IMR-90 (cell line): Measurements from ENCODE around the gene ARPC5. TPM values are rescaled to one million over a fixed set of nuclear protein-coding genes. Genes with fewer than 3 reads are reported as not detected.

Experiments used
- ATAC-seq: fragments of 200-7000 bp; cut with Tn5 transposase; 2 replicates; pipeline ENCODE4 v1.9.1; 2020; ENCODE audit warnings: low read depth, mild to moderate bottlenecking, moderate library complexity
- BruUV-seq: library from RNA; stranded (reverse); fragments of 400-500 nt; replicated peaks from 2 replicates; lab custom pipeline; 2021; lab: Mats Ljungman, UMichigan
- CTCF ChIA-PET: fragments of 300-600 bp; formaldehyde crosslinking; extraction: SDS; loops from one replicate; lab custom pipeline; 2021; ENCODE audit warnings: antibody characterized with exemption; lab: Yijun Ruan, JAX
- POLR2A ChIA-PET: fragments of 300-600 bp; sonication (Branson Sonifier 250); formaldehyde crosslinking; loops from one replicate; lab custom pipeline; 2022; ENCODE audit warnings: antibody characterized with exemption; ENCODE audit not compliant: unreplicated experiment; lab: Charles Lee
- DNase-seq: peaks from one replicate; pipeline ENCODE4 v3.0.0; 2013
- H2AFZ ChIP-seq: replicated peaks from 2 replicates; pipeline ENCODE3; 2013; ENCODE audit warnings: low read length, mild to moderate bottlenecking; ENCODE audit not compliant: poor library complexity
- H2AK5ac ChIP-seq: 2 replicates; pipeline ENCODE4 v1.6.1; 2013; ENCODE audit warnings: low read depth, low read length, inconsistent platforms
- H2AK9ac ChIP-seq: replicated peaks from 2 replicates; pipeline ENCODE3; 2013; ENCODE audit warnings: mild to moderate bottlenecking, low read depth, low read length, moderate library complexity; ENCODE audit not compliant: poor library complexity
- H2BK120ac ChIP-seq: 2 replicates; pipeline ENCODE4 v1.6.1; 2013; ENCODE audit warnings: low read depth, low read length, inconsistent platforms
- H2BK15ac ChIP-seq: 3 replicates; pipeline ENCODE4 v1.6.1; 2013; ENCODE audit warnings: low read depth, low read length, inconsistent platforms
- H2BK20ac ChIP-seq: 2 replicates; pipeline ENCODE4 v1.6.1; 2013; ENCODE audit warnings: low read depth, mild to moderate bottlenecking, inconsistent platforms, low read length, moderate library complexity
- H2BK5ac ChIP-seq: 2 replicates; pipeline ENCODE4 v1.6.1; 2013; ENCODE audit warnings: mild to moderate bottlenecking, low read depth, low read length, inconsistent platforms; ENCODE audit not compliant: poor library complexity, severe bottlenecking
- H3K14ac ChIP-seq: replicated peaks from 2 replicates; pipeline ENCODE4 v1.6.1; 2013; ENCODE audit warnings: low read depth, low read length, inconsistent platforms
- H3K18ac ChIP-seq: 2 replicates; pipeline ENCODE4 v1.6.1; 2013; ENCODE audit warnings: low read depth, low read length, control low read depth
- H3K23ac ChIP-seq: 2 replicates; pipeline ENCODE4 v1.6.1; 2013; ENCODE audit warnings: low read depth, low read length, inconsistent platforms
- H3K27ac ChIP-seq: 2 replicates; pipeline ENCODE4 v1.5.1; 2013; ENCODE audit warnings: mild to moderate bottlenecking, control low read depth, low read length; ENCODE audit not compliant: insufficient read depth
- H3K27me3 ChIP-seq: 2 replicates; pipeline ENCODE4 v1.6.1; 2013; ENCODE audit warnings: low read length; ENCODE audit not compliant: control insufficient read depth, insufficient read depth
- H3K36me3 ChIP-seq: 2 replicates; pipeline ENCODE4 v1.6.1; 2013; ENCODE audit warnings: low read length, mixed read lengths; ENCODE audit not compliant: control insufficient read depth, insufficient read depth
- H3K4ac ChIP-seq: 2 replicates; pipeline ENCODE4 v1.6.1; 2013; ENCODE audit warnings: low read depth, low read length, inconsistent platforms
- H3K4me1 ChIP-seq: 2 replicates; pipeline ENCODE4 v1.6.1; 2013; ENCODE audit warnings: low read length, mixed read lengths; ENCODE audit not compliant: control insufficient read depth, insufficient read depth
- H3K4me2 ChIP-seq: 2 replicates; pipeline ENCODE4 v1.6.1; 2013; ENCODE audit warnings: low read depth, mild to moderate bottlenecking, control low read depth, low read length, moderate library complexity
- H3K4me3 ChIP-seq: 2 replicates; pipeline ENCODE4 v1.5.1; 2013; ENCODE audit warnings: low read depth, mild to moderate bottlenecking, control low read depth, low read length, moderate library complexity; ENCODE audit not compliant: insufficient read depth
- H3K56ac ChIP-seq: 2 replicates; pipeline ENCODE4 v1.6.1; 2013; ENCODE audit warnings: low read length, inconsistent platforms; ENCODE audit not compliant: insufficient read depth; ENCODE audit errors: extremely low read depth
- H3K79me1 ChIP-seq, 2 experiments: 2 replicates each; pipeline ENCODE4 v1.6.1; 2013; ENCODE audit warnings: low read length in 2 of 2, inconsistent platforms in 1 of 2, low read depth in 1 of 2
- H3K9ac ChIP-seq: 2 replicates; pipeline ENCODE4 v1.6.1; 2013; ENCODE audit warnings: low read depth, low read length, control low read depth
- H3K9me1 ChIP-seq: 2 replicates; pipeline ENCODE4 v1.6.1; 2013; ENCODE audit warnings: low read length, inconsistent platforms; ENCODE audit not compliant: insufficient read depth
- H3K9me3 ChIP-seq: 2 replicates; pipeline ENCODE4 v1.6.1; 2013; ENCODE audit warnings: low read length; ENCODE audit not compliant: control insufficient read depth, insufficient read depth
- H4K20me1 ChIP-seq: 2 replicates; pipeline ENCODE4 v1.6.1; 2013; ENCODE audit warnings: low read length, inconsistent platforms; ENCODE audit not compliant: insufficient read depth
- H4K5ac ChIP-seq: 2 replicates; pipeline ENCODE4 v1.6.1; 2013; ENCODE audit warnings: mild to moderate bottlenecking, low read depth, low read length, control low read depth
- H4K8ac ChIP-seq, 2 experiments: 2 replicates each; pipeline ENCODE4 v1.6.1; 2013; ENCODE audit warnings: low read depth in 2 of 2, low read length in 2 of 2, control low read depth in 1 of 2, inconsistent platforms in 1 of 2
- H4K91ac ChIP-seq: 2 replicates; pipeline ENCODE4 v1.6.1; 2013; ENCODE audit warnings: low read depth, low read length, inconsistent platforms; ENCODE audit not compliant: insufficient read depth
- MAFK ChIP-seq: IDR thresholded peaks from 2 replicates; pipeline ENCODE4 v1.6.1; 2012; ENCODE audit warnings: low read depth, low read length, improper control_type of control experiment
- MXI1 ChIP-seq: IDR thresholded peaks from 2 replicates; pipeline ENCODE4 v1.6.1; 2012; ENCODE audit warnings: low read depth, mild to moderate bottlenecking, low read length, moderate library complexity, borderline replicate concordance
- POLR2A ChIP-seq: IDR thresholded peaks from 2 replicates; pipeline ENCODE4 v1.6.1; 2012; ENCODE audit warnings: mild to moderate bottlenecking, low read depth, low read length
- RAD21 ChIP-seq: IDR thresholded peaks from 2 replicates; pipeline ENCODE4 v1.6.1; 2012; ENCODE audit warnings: low read length, improper control_type of control experiment
- RCOR1 ChIP-seq: IDR thresholded peaks from 2 replicates; pipeline ENCODE4 v1.6.1; 2012; ENCODE audit warnings: mild to moderate bottlenecking, low read length, improper control_type of control experiment; ENCODE audit not compliant: insufficient replicate concordance
- WGBS, 2 experiments: methylation state at CpG; one replicate each; pipeline versions ENCODE4 v1.1.5 to v1.1.7; 2013; ENCODE audit warnings: missing lambda C conversion rate in 2 of 2; ENCODE audit not compliant: insufficient read length in 1 of 2; ENCODE audit errors: extremely low coverage in 2 of 2; 5-methylcytosine and 5-hydroxymethylcytosine counted together
- dilution Hi-C: fragments of 300-500 bp; cut with HindIII; formaldehyde crosslinking; loops from one replicate; pipeline ENCODE4 v1.14.3; 2018; ENCODE audit warnings: low sequenced_read_pairs; ENCODE audit not compliant: unreplicated experiment
- in situ Hi-C: fragments of 300-500 bp; cut with MboI; formaldehyde crosslinking; loops from 3 replicates; pipeline ENCODE4 v1.14.3; 2019; ENCODE audit warnings: low sequenced_read_pairs, inconsistent platforms, mixed read lengths
- intact Hi-C: fragments of 100-400 bp; cut with micrococcal nuclease; formaldehyde crosslinking; loops from 2 replicates; pipeline ENCODE4 v1.10.0; 2022
- polyA plus RNA-seq, 3 experiments: library from polyadenylated mRNA; depleted of rRNA; stranded (reverse); fragments of >200 nt; gene quantifications; 2 replicates each; pipeline ENCODE4 v1.2.3, GENCODE V29; 2012; ENCODE audit warnings: low replicate concordance in 1 of 3
- total RNA-seq: library from RNA; depleted of rRNA; stranded (reverse); fragments of >200 nt; gene quantifications from 2 replicates; pipeline ENCODE4 v1.2.3, GENCODE V29; 2012

The ARPC5 gene
- total and polyA plus RNA-seq, 2 of the 4 experiments (the other 2 are of a cell fraction), result 132 to 212 TPM

DNA sequence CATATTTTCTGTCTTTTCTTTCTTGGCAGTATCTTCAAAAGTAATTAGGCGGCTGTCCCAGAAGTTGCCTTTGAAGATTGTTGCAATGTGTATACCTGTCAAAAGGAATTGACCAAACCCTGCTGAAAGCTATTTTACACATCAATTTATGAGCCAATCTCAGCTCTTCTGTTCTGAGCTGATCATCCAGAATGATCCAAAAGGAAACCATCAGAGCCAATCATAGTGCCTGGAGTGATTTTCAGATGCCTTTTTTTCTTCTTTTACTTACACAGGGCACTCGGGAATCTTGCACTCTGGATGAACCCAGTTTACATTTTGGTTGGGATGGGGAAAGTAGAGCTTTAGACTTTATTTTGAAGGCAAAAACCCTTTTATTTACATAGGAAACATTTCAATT is 39.3 kb upstream of the ARPC5 start:
- Histone ChIP-seq H2BK5ac (no peak overlapping the region), H3K4me3 (no peak overlapping the region), H2AK9ac (no peak overlapping the region), H2AK5ac (no peak overlapping the region), H3K9me1 (no peaks in the 10 kb centered on the region), H4K91ac (no peak overlapping the region), H3K4ac (no peak overlapping the region), H2BK20ac (no peak overlapping the region), H3K9me3 (no peaks in the 10 kb centered on the region), H2AFZ (no peak overlapping the region), H3K14ac (no peak overlapping the region), H3K36me3 (no peaks in the 10 kb centered on the region), H3K56ac (no peak overlapping the region), H3K18ac (no peak overlapping the region), H3K23ac (no peak overlapping the region), H3K27me3 (no peaks in the 10 kb centered on the region), H3K9ac (no peak overlapping the region), H2BK120ac (no peak overlapping the region), H2BK15ac (no peak overlapping the region), H3K27ac (no peak overlapping the region), H4K8ac (no peak overlapping the region), H3K4me2 (no peak overlapping the region), H3K79me1 (peaks cover 0 to 4% of the 10 kb centered on the region in 2 experiments; a peak in 2 of 4 replicates), H4K5ac (no peak overlapping the region), H3K4me1 (no peaks in the 10 kb centered on the region; the same call in 1 of the 2 replicates), H4K20me1 (no peaks in the 10 kb centered on the region)
- in situ Hi-C loops (loop anchor here (25.0 kb wide), 1 partner anchor 987 kb away; no protein-coding TSS in a partner anchor), intact Hi-C loops (no loop called here), dilution Hi-C loops (loop anchor here (25.0 kb wide), 1 partner anchor 237 kb away; no protein-coding TSS in a partner anchor)
- WGBS, 2 experiments, result no CpG with 5 or more reads among the region's 2 CpGs
- ATAC-seq (no peak), DNase-seq (no peak)
- POLR2A ChIA-PET, result no interaction called here
- BruUV-seq, result no TSS peak
- CTCF ChIA-PET, result interaction anchor here (1.1 to 2.4 kb wide), 5 partner anchors 10 to 65 kb away, joined by 3 to 8 read pairs (median 4); no protein-coding TSS in a partner anchor
- TF ChIP-seq RCOR1 (no peak), MXI1 (no peak), RAD21 (no peak), POLR2A (no peak), MAFK (no peak)
